Activated CD4-positive, alpha-beta T cell treated with anti-CD3 and anti-CD28 coated beads, Interleukin-2, amount 50 U/mL, for 1 hour (primary cell): ENCODE data around the gene RIMBP3C.
"Not testable (repeated sequence)": the region's sequence is repeated elsewhere in the genome, so short reads cannot be mapped to it uniquely, and the experiment has no call there.

Experiments
- DNase-seq: peaks from one replicate; pipeline ENCODE4 v3.0.0-alpha.2; 2020

RIMBP3C gene

GRCh38 chr22:21573750-21574494 is 22.7 kb upstream of the RIMBP3C start:
- no peak for DNase-seq

GRCh38 chr22:21573293-21573734 is 22.1 kb upstream of the RIMBP3C start:
- DNase-seq = no peak

GRCh38 chr22:21571679-21572078 is 20.4 kb upstream of the RIMBP3C start:
- DNase-seq = no peak

GRCh38 chr22:21570398-21570797 is 19.1 kb upstream of the RIMBP3C start:
- no peak for DNase-seq

GRCh38 chr22:21569459-21570170 is 18.4 kb upstream of the RIMBP3C start:
- DNase-seq = no peak

- DNase-seq = not testable (repeated sequence)
Observed at GRCh38 chr22:21569076-21569427, 17.8 kb upstream of the RIMBP3C start.

- no peak for DNase-seq
Observed at GRCh38 chr22:21568347-21569075, 17.2 kb upstream of the RIMBP3C start.

GRCh38 chr22:21567456-21568346 is 16.4 kb upstream of the RIMBP3C start, which contains the start of gene UBE2L3:
TSS of gene UBE2L3 (plus strand) at chr22:21567714. CDS start at chr22:21567745, 31 bp downstream.
- DNase-seq = peak; percentile 82

- DNase-seq = no peak
Observed at GRCh38 chr22:21564411-21564810, 13.2 kb upstream of the RIMBP3C start.

GRCh38 chr22:21563912-21564311 is 12.7 kb upstream of the RIMBP3C start:
- no peak for DNase-seq

GRCh38 chr22:21560657-21561056 is 9.4 kb upstream of the RIMBP3C start:
- DNase-seq = not testable (repeated sequence)

GRCh38 chr22:21559345-21560125 is 8.3 kb upstream of the RIMBP3C start:
- not testable (repeated sequence) for DNase-seq

- not testable (repeated sequence) for DNase-seq
Observed at GRCh38 chr22:21550678-21551047, 598 bp downstream of the RIMBP3C start.

- DNase-seq = not testable (repeated sequence)
Observed at GRCh38 chr22:21550008-21550677, 1.1 kb downstream of the RIMBP3C start.

- DNase-seq = not testable (repeated sequence)
Observed at GRCh38 chr22:21549558-21549957, 1.7 kb downstream of the RIMBP3C start.

GRCh38 chr22:21544432-21545322 is 6.6 kb downstream of the RIMBP3C start:
- DNase-seq = not testable (repeated sequence)

GRCh38 chr22:21539862-21540261 is 11.4 kb downstream of the RIMBP3C start:
- not testable (repeated sequence) for DNase-seq

- not testable (repeated sequence) for DNase-seq
Observed at GRCh38 chr22:21532863-21533648, 18.2 kb downstream of the RIMBP3C start.

- DNase-seq = not testable (repeated sequence)
Observed at GRCh38 chr22:21531525-21531924, 19.7 kb downstream of the RIMBP3C start.
